K562 (cell line): ENCODE measurements around the gene LY6G6C. TPM values are rescaled to one million over a fixed set of nuclear protein-coding genes. Genes with fewer than 3 reads are reported as not detected.

ENCODE experiments used
- ETV6 ChIP-seq, 3 experiments: fragments of 150-350 bp in 1 of 3; sonication (generic) in 1 of 3; formaldehyde crosslinking in 1 of 3; IDR thresholded peaks; 2 replicates each; pipeline versions ENCODE4 v1.6.1 to v1.8.0; 2014 to 2022; ENCODE audit warnings: borderline replicate concordance in 2 of 3, low read depth in 2 of 3, antibody characterized with exemption in 1 of 3, low read length in 1 of 3, mild to moderate bottlenecking in 1 of 3, missing genetic modification reagents in 1 of 3
- FIP1L1 ChIP-seq: fragments of 200-400 bp; formaldehyde crosslinking; IDR thresholded peaks from 2 replicates; pipeline ENCODE4 v1.6.1; 2018; ENCODE audit warnings: mild to moderate bottlenecking, low read depth, low read length; ENCODE audit not compliant: poor library complexity, severe bottlenecking
- GTF2A2 ChIP-seq: IDR thresholded peaks from 2 replicates; pipeline ENCODE4 v1.6.1; 2016; ENCODE audit warnings: mild to moderate bottlenecking, missing genetic modification characterization, missing compliant biosample characterization
- ILF3 ChIP-seq: fragments of 450-650 bp; IDR thresholded peaks from 2 replicates; pipeline ENCODE4 v1.6.1; 2018; ENCODE audit warnings: antibody characterized with exemption, mild to moderate bottlenecking, moderate library complexity, borderline replicate concordance
- MAZ ChIP-seq, 2 experiments: fragments of 450-650 bp in 1 of 2; sonication (generic) in 1 of 2; formaldehyde crosslinking; IDR thresholded peaks in 1 of 2; conservative IDR thresholded peaks in 1 of 2; 2 replicates each; pipeline versions ENCODE4 v1.4.0 to v1.5.0; 2020; ENCODE audit warnings: mild to moderate bottlenecking in 1 of 2, missing genetic modification reagents in 1 of 2
- NR2C2 ChIP-seq, 2 experiments: fragments of 200-800 bp in 1 of 2; sonication (Bioruptor generic) in 1 of 2; sonication (generic) in 1 of 2; formaldehyde crosslinking in 1 of 2; IDR thresholded peaks; 2 replicates each; pipeline versions ENCODE4 v1.6.1 to v1.8.0; 2016 to 2022; ENCODE audit warnings: mild to moderate bottlenecking in 1 of 2, missing compliant biosample characterization in 1 of 2, missing genetic modification characterization in 1 of 2, missing genetic modification reagents in 1 of 2
- RFX5 ChIP-seq: IDR thresholded peaks from 2 replicates; pipeline ENCODE4 v1.6.1; 2011; ENCODE audit warnings: low read depth, mild to moderate bottlenecking, improper control_type of control experiment, low read length
- SAP30 ChIP-seq: fragments of 200-600 bp; sonication (generic); IDR thresholded peaks from 2 replicates; pipeline ENCODE4 v1.6.1; 2012; ENCODE audit warnings: borderline replicate concordance, low read depth, mild to moderate bottlenecking, moderate library complexity, low read length, control low read depth, inconsistent platforms; ENCODE audit not compliant: insufficient read depth, poor library complexity, severe bottlenecking
- TBP ChIP-seq: optimal IDR thresholded peaks from 2 replicates; pipeline ENCODE3; 2011; ENCODE audit warnings: low read depth, low read length, improper control_type of control experiment
- ZKSCAN1 ChIP-seq: fragments of 150-350 bp; IDR thresholded peaks from 2 replicates; pipeline ENCODE4 v1.6.1; 2016; ENCODE audit warnings: low read depth, low read length
- ZNF12 ChIP-seq: sonication (generic); formaldehyde crosslinking; IDR thresholded peaks from 2 replicates; pipeline ENCODE4 v1.4.0; 2020; ENCODE audit warnings: mild to moderate bottlenecking, missing genetic modification reagents
- ZNF280A ChIP-seq: fragments of 450-650 bp; IDR thresholded peaks from 2 replicates; pipeline ENCODE4 v1.6.1; 2018; ENCODE audit warnings: mild to moderate bottlenecking, low read depth; ENCODE audit not compliant: partially characterized antibody
- ZNF3 ChIP-seq: fragments of 250-450 bp; sonication (Bioruptor Pico); IDR thresholded peaks from 2 replicates; pipeline ENCODE4 v1.5.0; 2021; ENCODE audit warnings: mild to moderate bottlenecking, moderate library complexity
- ZNF57 ChIP-seq: fragments of 450-650 bp; formaldehyde crosslinking; IDR thresholded peaks from 2 replicates; pipeline ENCODE4 v1.4.0; 2020; ENCODE audit warnings: mild to moderate bottlenecking, moderate library complexity
- polyA plus RNA-seq, 8 experiments: library from polyadenylated mRNA; depleted of rRNA in 4 of 8; stranded (reverse) in 5 of 8; unstranded in 3 of 8; fragments of >200 nt; fragmentation: Nextera tagmentation in 2 of 8; fragmentation: Illumina TruSeq in 1 of 8; extraction: Ambion mirVana in 2 of 8; extraction: Trizol in 1 of 8; gene quantifications; 2 replicates each; pipeline versions ENCODE4 v1.2.1 to v1.2.3, GENCODE V29; 2011 to 2014; ENCODE audit warnings: inconsistent platforms in 1 of 8, missing spikeins in 1 of 8
- total RNA-seq, 7 experiments: library from RNA; depleted of rRNA in 6 of 7; stranded (reverse); fragments of >200 nt in 6 of 7; fragmentation: Illumina TruSeq in 2 of 7; extraction: Trizol in 2 of 7; gene quantifications; 2 replicates each; pipeline versions ENCODE4 v1.2.1 to v1.2.3, GENCODE V29; 2011 to 2021; ENCODE audit warnings: low replicate concordance in 1 of 7
- TF ChIP-seq, protein P1 (sequence below), 2 experiments: fragments of 150-350 bp in 1 of 2; IDR thresholded peaks; 2 replicates each; pipeline ENCODE4 v1.6.1; 2012 to 2016; ENCODE audit warnings: low read depth in 2 of 2, low read length in 2 of 2, mild to moderate bottlenecking in 1 of 2, moderate library complexity in 1 of 2
- TF ChIP-seq, protein P2 (sequence below): sonication (generic); formaldehyde crosslinking; IDR thresholded peaks from 2 replicates; pipeline ENCODE4 v1.8.0; 2023; ENCODE audit warnings: mild to moderate bottlenecking, missing genetic modification reagents

The LY6G6C gene
- total and polyA plus RNA-seq, 9 of the 15 experiments (the other 6 are each of a cell fraction or from before 2014, with no cell fraction given) = 0.06 to 0.20 TPM; not detected in 7

- TF ChIP-seq, protein P1, sequence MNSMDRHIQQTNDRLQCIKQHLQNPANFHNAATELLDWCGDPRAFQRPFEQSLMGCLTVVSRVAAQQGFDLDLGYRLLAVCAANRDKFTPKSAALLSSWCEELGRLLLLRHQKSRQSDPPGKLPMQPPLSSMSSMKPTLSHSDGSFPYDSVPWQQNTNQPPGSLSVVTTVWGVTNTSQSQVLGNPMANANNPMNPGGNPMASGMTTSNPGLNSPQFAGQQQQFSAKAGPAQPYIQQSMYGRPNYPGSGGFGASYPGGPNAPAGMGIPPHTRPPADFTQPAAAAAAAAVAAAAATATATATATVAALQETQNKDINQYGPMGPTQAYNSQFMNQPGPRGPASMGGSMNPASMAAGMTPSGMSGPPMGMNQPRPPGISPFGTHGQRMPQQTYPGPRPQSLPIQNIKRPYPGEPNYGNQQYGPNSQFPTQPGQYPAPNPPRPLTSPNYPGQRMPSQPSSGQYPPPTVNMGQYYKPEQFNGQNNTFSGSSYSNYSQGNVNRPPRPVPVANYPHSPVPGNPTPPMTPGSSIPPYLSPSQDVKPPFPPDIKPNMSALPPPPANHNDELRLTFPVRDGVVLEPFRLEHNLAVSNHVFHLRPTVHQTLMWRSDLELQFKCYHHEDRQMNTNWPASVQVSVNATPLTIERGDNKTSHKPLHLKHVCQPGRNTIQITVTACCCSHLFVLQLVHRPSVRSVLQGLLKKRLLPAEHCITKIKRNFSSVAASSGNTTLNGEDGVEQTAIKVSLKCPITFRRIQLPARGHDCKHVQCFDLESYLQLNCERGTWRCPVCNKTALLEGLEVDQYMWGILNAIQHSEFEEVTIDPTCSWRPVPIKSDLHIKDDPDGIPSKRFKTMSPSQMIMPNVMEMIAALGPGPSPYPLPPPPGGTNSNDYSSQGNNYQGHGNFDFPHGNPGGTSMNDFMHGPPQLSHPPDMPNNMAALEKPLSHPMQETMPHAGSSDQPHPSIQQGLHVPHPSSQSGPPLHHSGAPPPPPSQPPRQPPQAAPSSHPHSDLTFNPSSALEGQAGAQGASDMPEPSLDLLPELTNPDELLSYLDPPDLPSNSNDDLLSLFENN (IDR thresholded peaks at IDR 0.05; ENCODE audit: low read depth in 2 of 2, low read length in 2 of 2) = peak in 1 of 2 experiments; percentile 74; a peak in 2 of 4 replicates
- TF ChIP-seq ZKSCAN1 (peak; percentile 46; the same call in 1 of the 2 replicates), RFX5 (no peak), NR2C2 (CRISPR knock-in tag; IDR thresholded peaks at IDR 0.05) (0 out of 2 replicates have a peak, but pooled peaks have one; percentile 6), NR2C2 (tag; IDR thresholded peaks at IDR 0.05) (no peak), TBP (no peak), ETV6 (IDR thresholded peaks at IDR 0.05; ENCODE audit: borderline replicate concordance in 1 of 2, low read depth in 2 of 2, low read length in 1 of 2) (no peak), ETV6 (CRISPR knock-in tag; IDR thresholded peaks at IDR 0.05; ENCODE audit: borderline replicate concordance) (peak; percentile 89; the same call in 1 of the 2 replicates), GTF2A2 (tag) (no peak), SAP30 (no peak), ZNF12 (no peak; the same call in 1 of the 2 replicates), ILF3 (no peak), MAZ (CRISPR knock-in tag; conservative IDR thresholded peaks at IDR 0.05 in 1 of 2, IDR thresholded peaks at IDR 0.05 in 1 of 2) (peak; percentile 78 to 99), ZNF280A (no peak), ZNF57 (CRISPR knock-in tag) (peak; percentile 95), ZNF3 (peak; percentile 98), FIP1L1 (peak; percentile 98)
- TF ChIP-seq, protein P2, sequence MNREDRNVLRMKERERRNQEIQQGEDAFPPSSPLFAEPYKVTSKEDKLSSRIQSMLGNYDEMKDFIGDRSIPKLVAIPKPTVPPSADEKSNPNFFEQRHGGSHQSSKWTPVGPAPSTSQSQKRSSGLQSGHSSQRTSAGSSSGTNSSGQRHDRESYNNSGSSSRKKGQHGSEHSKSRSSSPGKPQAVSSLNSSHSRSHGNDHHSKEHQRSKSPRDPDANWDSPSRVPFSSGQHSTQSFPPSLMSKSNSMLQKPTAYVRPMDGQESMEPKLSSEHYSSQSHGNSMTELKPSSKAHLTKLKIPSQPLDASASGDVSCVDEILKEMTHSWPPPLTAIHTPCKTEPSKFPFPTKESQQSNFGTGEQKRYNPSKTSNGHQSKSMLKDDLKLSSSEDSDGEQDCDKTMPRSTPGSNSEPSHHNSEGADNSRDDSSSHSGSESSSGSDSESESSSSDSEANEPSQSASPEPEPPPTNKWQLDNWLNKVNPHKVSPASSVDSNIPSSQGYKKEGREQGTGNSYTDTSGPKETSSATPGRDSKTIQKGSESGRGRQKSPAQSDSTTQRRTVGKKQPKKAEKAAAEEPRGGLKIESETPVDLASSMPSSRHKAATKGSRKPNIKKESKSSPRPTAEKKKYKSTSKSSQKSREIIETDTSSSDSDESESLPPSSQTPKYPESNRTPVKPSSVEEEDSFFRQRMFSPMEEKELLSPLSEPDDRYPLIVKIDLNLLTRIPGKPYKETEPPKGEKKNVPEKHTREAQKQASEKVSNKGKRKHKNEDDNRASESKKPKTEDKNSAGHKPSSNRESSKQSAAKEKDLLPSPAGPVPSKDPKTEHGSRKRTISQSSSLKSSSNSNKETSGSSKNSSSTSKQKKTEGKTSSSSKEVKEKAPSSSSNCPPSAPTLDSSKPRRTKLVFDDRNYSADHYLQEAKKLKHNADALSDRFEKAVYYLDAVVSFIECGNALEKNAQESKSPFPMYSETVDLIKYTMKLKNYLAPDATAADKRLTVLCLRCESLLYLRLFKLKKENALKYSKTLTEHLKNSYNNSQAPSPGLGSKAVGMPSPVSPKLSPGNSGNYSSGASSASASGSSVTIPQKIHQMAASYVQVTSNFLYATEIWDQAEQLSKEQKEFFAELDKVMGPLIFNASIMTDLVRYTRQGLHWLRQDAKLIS = no peak
These were observed 8.6 kb upstream of the LY6G6C start (continued) for GRCh38 chr6:31729979-31730630.
